Superior temporal gyrus (tissue), 1 donor: ENCODE measurements around the gene PCNX1.

ENCODE experiments used
- DNase-seq: peaks from one replicate; pipeline ENCODE4 v3.0.0-alpha.2; 2016; ENCODE audit errors: extremely low spot score

The PCNX1 gene

GRCh38 chr14:71150737-71151136 is 243.5 kb downstream of the PCNX1 start:
- no peak for DNase-seq

- no peak for DNase-seq
Measured at GRCh38 chr14:71155743-71156142, 248.5 kb downstream of the PCNX1 start.

- DNase-seq: no peak
Measured at GRCh38 chr14:71163050-71163841, 256.0 kb downstream of the PCNX1 start.

DNA sequence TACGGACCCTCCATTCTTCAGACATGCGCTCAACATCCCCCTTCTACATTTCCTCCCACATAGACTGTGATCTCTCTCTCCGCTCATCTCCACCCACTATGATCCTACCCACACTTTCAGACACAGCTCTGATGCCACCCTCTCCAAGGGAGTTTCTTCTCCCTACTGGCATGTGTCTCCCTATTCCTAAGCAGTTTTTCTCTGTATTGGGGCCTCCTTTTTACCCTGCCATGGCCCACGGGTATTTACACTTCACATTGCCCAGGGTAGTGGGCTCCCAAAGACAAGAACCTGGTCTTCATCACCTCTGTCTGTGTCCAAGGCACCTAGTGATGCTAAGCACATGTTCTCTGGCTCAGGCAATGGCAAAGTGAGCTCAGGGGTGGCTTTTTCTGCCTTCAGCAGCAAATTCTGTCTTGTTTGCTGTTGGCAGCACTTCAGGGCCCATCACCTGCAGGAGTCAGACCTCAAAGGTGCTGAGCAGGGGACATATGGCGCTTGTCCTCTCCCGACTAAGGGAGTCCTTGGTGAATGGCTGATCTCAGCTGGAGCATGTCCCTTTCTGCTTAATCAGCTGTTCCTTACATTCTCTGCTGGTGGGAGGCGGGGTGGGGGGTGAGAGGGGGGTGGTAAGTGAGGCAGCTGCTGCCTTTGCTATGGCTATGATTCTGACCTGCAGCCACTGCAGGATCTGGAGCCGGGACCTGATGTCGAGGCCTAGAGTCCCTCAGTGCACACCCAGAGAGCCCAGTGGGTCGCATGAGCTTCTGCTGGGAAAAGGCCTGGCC is 256.8 kb downstream of the PCNX1 start:
- peak; percentile 21 for DNase-seq
